Measurements from ENCODE around the gene ETV3.
A peak's percentile ranks its signal among the peaks of the same experiment; 100 is the strongest.

ETV3 gene

GRCh38 chr1:157091186-157091585 lies 47.0 kb downstream of the ETV3 start:
- H3K4me2 ChIP-seq (ENCODE audit: low read length, poor library complexity, severe bottlenecking): no peak overlapping the region
- H4K8ac ChIP-seq (ENCODE audit: low read length): no peak overlapping the region
- no peak for DNase-seq
- 94% methylated on average over 4 of the region's 4 CpGs for WGBS
- no peak overlapping the region for H2BK120ac ChIP-seq (ENCODE audit: low read depth, low read length)
- no peaks in the 10 kb centered on the region for H3K9me3 ChIP-seq (ENCODE audit: control insufficient read depth, low read length)
- no peak overlapping the region for H3K4ac ChIP-seq (ENCODE audit: low read depth in 1 of 2, low read length in 2 of 2)
- no peak overlapping the region for H3K18ac ChIP-seq (ENCODE audit: low read depth in 1 of 2, low read length in 2 of 2)
- no peak overlapping the region for H3K4me3 ChIP-seq (ENCODE audit: insufficient read depth in 1 of 2, low read depth in 1 of 2, low read length in 2 of 2)
- no peak overlapping the region for H4K91ac ChIP-seq (ENCODE audit: low read length)
- no peaks in the 10 kb centered on the region for H3K79me1 ChIP-seq (replicated peaks; ENCODE audit: low read length, poor library complexity, severe bottlenecking)
- peaks cover 4% of the 10 kb centered on the region in 2 experiments for H3K27me3 ChIP-seq (ENCODE audit: control insufficient read depth in 1 of 2, insufficient read depth in 1 of 2, low read length in 2 of 2)
- H3K9ac ChIP-seq (ENCODE audit: low read length): no peak overlapping the region
- no peak overlapping the region for H2BK5ac ChIP-seq (ENCODE audit: low read depth, low read length, poor library complexity, severe bottlenecking)
- H2BK15ac ChIP-seq (ENCODE audit: low read depth, poor library complexity, severe bottlenecking): no peak overlapping the region
- H2AK5ac ChIP-seq (ENCODE audit: low read length, severe bottlenecking): no peak overlapping the region
- H3K27ac ChIP-seq (ENCODE audit: low read length, poor library complexity, severe bottlenecking): no peak overlapping the region
- H3K4me1 ChIP-seq (ENCODE audit: control insufficient read depth, insufficient read depth, low read depth, low read length): peaks cover 2% of the 10 kb centered on the region
- no peak overlapping the region for H3K23ac ChIP-seq (ENCODE audit: low read length in 2 of 2)
- no peak overlapping the region for H3K14ac ChIP-seq (ENCODE audit: low read length in 2 of 2)
- H2BK12ac ChIP-seq (ENCODE audit: low read length in 2 of 2): peak overlapping the region in 1 of 2 experiments; percentile 1
- H3K36me3 ChIP-seq (ENCODE audit: control insufficient read depth in 1 of 2, insufficient read depth in 2 of 2, low read depth in 1 of 2, low read length in 2 of 2): no peaks in the 10 kb centered on the region
- no peak overlapping the region for H2AFZ ChIP-seq (ENCODE audit: low read depth, low read length)

- H3K79me1 ChIP-seq (replicated peaks; ENCODE audit: low read length, poor library complexity, severe bottlenecking): no peaks in the 10 kb centered on the region
- no peaks in the 10 kb centered on the region for H3K9me3 ChIP-seq (ENCODE audit: control insufficient read depth, low read length)
- no peak overlapping the region for H2BK12ac ChIP-seq (ENCODE audit: low read length in 2 of 2)
- H3K27ac ChIP-seq (ENCODE audit: low read length, poor library complexity, severe bottlenecking): no peak overlapping the region
- H2AK5ac ChIP-seq (ENCODE audit: low read length, severe bottlenecking): no peak overlapping the region
- H3K36me3 ChIP-seq (ENCODE audit: control insufficient read depth in 1 of 2, insufficient read depth in 2 of 2, low read depth in 1 of 2, low read length in 2 of 2): no peaks in the 10 kb centered on the region
- H3K18ac ChIP-seq (ENCODE audit: low read depth in 1 of 2, low read length in 2 of 2): no peak overlapping the region
- no peak overlapping the region for H2BK5ac ChIP-seq (ENCODE audit: low read depth, low read length, poor library complexity, severe bottlenecking)
- H3K4me1 ChIP-seq (ENCODE audit: control insufficient read depth, insufficient read depth, low read depth, low read length): peaks cover 2% of the 10 kb centered on the region
- 59% methylated on average over 3 of the region's 3 CpGs for WGBS
- H3K9ac ChIP-seq (ENCODE audit: low read length): peak overlapping the region; percentile 14
- no peak for DNase-seq
- no peak overlapping the region for H4K91ac ChIP-seq (ENCODE audit: low read length)
- H2AFZ ChIP-seq (ENCODE audit: low read depth, low read length): no peak overlapping the region
- peak overlapping the region in 1 of 2 experiments; percentile 42 for H3K4me3 ChIP-seq (ENCODE audit: insufficient read depth in 1 of 2, low read depth in 1 of 2, low read length in 2 of 2)
- no peak overlapping the region for H3K4me2 ChIP-seq (ENCODE audit: low read length, poor library complexity, severe bottlenecking)
- H3K14ac ChIP-seq (ENCODE audit: low read length in 2 of 2): no peak overlapping the region
- H4K8ac ChIP-seq (ENCODE audit: low read length): no peak overlapping the region
- no peak overlapping the region for H3K4ac ChIP-seq (ENCODE audit: low read depth in 1 of 2, low read length in 2 of 2)
- H2BK120ac ChIP-seq (ENCODE audit: low read depth, low read length): no peak overlapping the region
- no peak overlapping the region for H3K23ac ChIP-seq (ENCODE audit: low read length in 2 of 2)
- no peak overlapping the region for H2BK15ac ChIP-seq (ENCODE audit: low read depth, poor library complexity, severe bottlenecking)
- H3K27me3 ChIP-seq (ENCODE audit: control insufficient read depth in 1 of 2, insufficient read depth in 1 of 2, low read length in 2 of 2): peaks cover 4% of the 10 kb centered on the region in 2 experiments
Observed at GRCh38 chr1:157090771-157091170, 47.4 kb downstream of the ETV3 start.

- DNase-seq: peak; percentile 84
- Histone ChIP-seq H3K9me3 (ENCODE audit: control insufficient read depth, low read length) (no peaks in the 10 kb centered on the region), H3K27me3 (ENCODE audit: control insufficient read depth in 1 of 2, insufficient read depth in 1 of 2, low read length in 2 of 2) (peaks cover 4% of the 10 kb centered on the region in 2 experiments), H3K23ac (ENCODE audit: low read length in 2 of 2) (no peak overlapping the region), H2BK15ac (ENCODE audit: low read depth, poor library complexity, severe bottlenecking) (no peak overlapping the region), H3K4me1 (ENCODE audit: control insufficient read depth, insufficient read depth, low read depth, low read length) (peaks cover 2% of the 10 kb centered on the region), H2BK12ac (ENCODE audit: low read length in 2 of 2) (no peak overlapping the region), H2AK5ac (ENCODE audit: low read length, severe bottlenecking) (no peak overlapping the region), H3K4me2 (ENCODE audit: low read length, poor library complexity, severe bottlenecking) (peak overlapping the region; percentile 39), H4K91ac (ENCODE audit: low read length) (no peak overlapping the region), H3K9ac (ENCODE audit: low read length) (peak overlapping the region; percentile 14), H2AFZ (ENCODE audit: low read depth, low read length) (no peak overlapping the region), H2BK120ac (ENCODE audit: low read depth, low read length) (no peak overlapping the region), H3K36me3 (ENCODE audit: control insufficient read depth in 1 of 2, insufficient read depth in 2 of 2, low read depth in 1 of 2, low read length in 2 of 2) (no peaks in the 10 kb centered on the region), H3K4me3 (ENCODE audit: insufficient read depth in 1 of 2, low read depth in 1 of 2, low read length in 2 of 2) (peak overlapping the region in 1 of 2 experiments; percentile 42), H3K14ac (ENCODE audit: low read length in 2 of 2) (no peak overlapping the region), H3K4ac (ENCODE audit: low read depth in 1 of 2, low read length in 2 of 2) (no peak overlapping the region), H3K27ac (ENCODE audit: low read length, poor library complexity, severe bottlenecking) (no peak overlapping the region), H3K79me1 (replicated peaks; ENCODE audit: low read length, poor library complexity, severe bottlenecking) (no peaks in the 10 kb centered on the region), H2BK5ac (ENCODE audit: low read depth, low read length, poor library complexity, severe bottlenecking) (no peak overlapping the region), H4K8ac (ENCODE audit: low read length) (no peak overlapping the region), H3K18ac (ENCODE audit: low read depth in 1 of 2, low read length in 2 of 2) (no peak overlapping the region)
- WGBS: 11% methylated on average over 10 of the region's 10 CpGs
Observed at GRCh38 chr1:157090196-157090647, 48.0 kb downstream of the ETV3 start.

- WGBS: 84% methylated on average over 7 of the region's 9 CpGs
Observed at GRCh38 chr1:157089789-157090188, 48.4 kb downstream of the ETV3 start.

More at GRCh38 chr1:157089789-157090188, 48.4 kb downstream of the ETV3 start:
- no peak overlapping the region for H2BK15ac ChIP-seq (ENCODE audit: low read depth, poor library complexity, severe bottlenecking)
- no peak overlapping the region for H2AFZ ChIP-seq (ENCODE audit: low read depth, low read length)
- H3K4me1 ChIP-seq (ENCODE audit: control insufficient read depth, insufficient read depth, low read depth, low read length): peaks cover 2% of the 10 kb centered on the region
- no peak overlapping the region for H3K23ac ChIP-seq (ENCODE audit: low read length in 2 of 2)
- H2BK12ac ChIP-seq (ENCODE audit: low read length in 2 of 2): no peak overlapping the region
- no peak overlapping the region for H3K14ac ChIP-seq (ENCODE audit: low read length in 2 of 2)
- peak overlapping the region; percentile 44 for H4K91ac ChIP-seq (ENCODE audit: low read length)
- no peak overlapping the region for H4K8ac ChIP-seq (ENCODE audit: low read length)
- H3K9ac ChIP-seq (ENCODE audit: low read length): no peak overlapping the region
- DNase-seq: no peak
- no peak overlapping the region for H3K4me3 ChIP-seq (ENCODE audit: insufficient read depth in 1 of 2, low read depth in 1 of 2, low read length in 2 of 2)
- H3K4ac ChIP-seq (ENCODE audit: low read depth in 1 of 2, low read length in 2 of 2): no peak overlapping the region
- no peaks in the 10 kb centered on the region for H3K36me3 ChIP-seq (ENCODE audit: control insufficient read depth in 1 of 2, insufficient read depth in 2 of 2, low read depth in 1 of 2, low read length in 2 of 2)
- H3K9me3 ChIP-seq (ENCODE audit: control insufficient read depth, low read length): no peaks in the 10 kb centered on the region
- no peak overlapping the region for H2BK5ac ChIP-seq (ENCODE audit: low read depth, low read length, poor library complexity, severe bottlenecking)
- H3K18ac ChIP-seq (ENCODE audit: low read depth in 1 of 2, low read length in 2 of 2): no peak overlapping the region
- no peak overlapping the region for H3K4me2 ChIP-seq (ENCODE audit: low read length, poor library complexity, severe bottlenecking)
- no peak overlapping the region for H2AK5ac ChIP-seq (ENCODE audit: low read length, severe bottlenecking)
- H3K27ac ChIP-seq (ENCODE audit: low read length, poor library complexity, severe bottlenecking): no peak overlapping the region
- H2BK120ac ChIP-seq (ENCODE audit: low read depth, low read length): no peak overlapping the region
- H3K27me3 ChIP-seq (ENCODE audit: control insufficient read depth in 1 of 2, insufficient read depth in 1 of 2, low read length in 2 of 2): peaks cover 4% of the 10 kb centered on the region in 2 experiments
- no peaks in the 10 kb centered on the region for H3K79me1 ChIP-seq (replicated peaks; ENCODE audit: low read length, poor library complexity, severe bottlenecking)
